HCT116 (cell line): Measurements from ENCODE around the gene FAM117A. TPM values are rescaled to one million over a fixed set of nuclear protein-coding genes. Genes with fewer than 3 reads are reported as not detected.

Experiments
- ATAC-seq: fragments of 200-7000 bp; cut with Tn5 transposase; 2 replicates; pipeline ENCODE4 v1.9.1; 2020; ENCODE audit warnings: mild to moderate bottlenecking, moderate library complexity
- BruUV-seq: library from RNA; stranded (reverse); fragments of 400-500 nt; replicated peaks from 2 replicates; lab custom pipeline; 2021; lab: Mats Ljungman, UMichigan
- CTCF ChIA-PET: fragments of 300-600 bp; sonication (Branson Sonifier 250); formaldehyde crosslinking; loops from one replicate; lab custom pipeline; 2021; ENCODE audit warnings: antibody characterized with exemption; lab: Charles Lee
- POLR2A ChIA-PET: fragments of 300-600, 350-600 bp; sonication (Branson Sonifier 250); formaldehyde crosslinking; loops from one replicate; lab custom pipeline; 2021; ENCODE audit warnings: antibody characterized with exemption; lab: Charles Lee
- RAD21 ChIA-PET, 2 experiments: fragments of 300-600 bp; sonication (Branson Sonifier 250); formaldehyde crosslinking; loops; one replicate each; lab custom pipeline; 2023; ENCODE audit warnings: low total read pairs in 2 of 2; ENCODE audit not compliant: uncharacterized antibody in 2 of 2, unreplicated experiment in 2 of 2, low non-redundant PET in 1 of 2; lab: Charles Lee
- DNase-seq: peaks from one replicate; pipeline ENCODE4 v3.0.0-alpha.2; 2010; ENCODE audit warnings: low read depth, low spot score
- H2AFZ ChIP-seq: fragments of 200-600 bp; shearing (Covaris generic), sonication (generic); 2 replicates; pipeline ENCODE4 v1.6.1; 2017; ENCODE audit warnings: low read depth, mixed run types, mixed read lengths, antibody characterized with exemption, low read length; ENCODE audit not compliant: poor library complexity, severe bottlenecking
- H3K27ac ChIP-seq: 2 replicates; pipeline ENCODE4 v1.5.1; 2012; ENCODE audit warnings: low read depth, low read length
- H3K27me3 ChIP-seq: fragments of 200-600 bp; sonication (generic); 2 replicates; pipeline ENCODE4 v1.6.1; 2016; ENCODE audit warnings: mixed run types, low read length, mixed read lengths; ENCODE audit not compliant: insufficient read depth
- H3K36me3 ChIP-seq, 2 experiments: fragments of 200-500 bp in 1 of 2; fragments of 200-600 bp in 1 of 2; sonication (Bioruptor generic) in 1 of 2; sonication (generic) in 1 of 2; 2 replicates each; pipeline versions ENCODE4 v1.5.1 to v1.6.1; 2014 to 2016; ENCODE audit warnings: low read length in 2 of 2, inconsistent platforms in 1 of 2, mixed read lengths in 1 of 2, mixed run types in 1 of 2; ENCODE audit not compliant: insufficient read depth in 2 of 2, control insufficient read depth in 1 of 2
- H3K4me1 ChIP-seq, 2 experiments: fragments of 200-600 bp in 1 of 2; sonication (generic) in 1 of 2; 2 replicates each; pipeline versions ENCODE4 v1.5.1 to v1.6.1; 2012 to 2017; ENCODE audit warnings: low read length in 2 of 2, inconsistent platforms in 1 of 2, mild to moderate bottlenecking in 1 of 2, mixed read lengths in 1 of 2, mixed run types in 1 of 2, moderate library complexity in 1 of 2; ENCODE audit not compliant: insufficient read depth in 2 of 2, control insufficient read depth in 1 of 2
- H3K4me2 ChIP-seq: fragments of 200-600 bp; sonication (generic); 2 replicates; pipeline ENCODE4 v1.6.1; 2017; ENCODE audit warnings: mixed run types, low read length, mixed read lengths
- H3K4me3 ChIP-seq, 2 experiments: fragments of 200-600 bp in 1 of 2; sonication (generic) in 1 of 2; replicated peaks in 1 of 2; 2 replicates each; pipeline ENCODE4 v1.5.1; 2011 to 2016; ENCODE audit warnings: low read length in 2 of 2, control low read depth in 1 of 2, low read depth in 1 of 2, mild to moderate bottlenecking in 1 of 2, mixed read lengths in 1 of 2, mixed run types in 1 of 2
- H3K79me2 ChIP-seq: fragments of 200-600 bp; sonication (generic); 2 replicates; pipeline ENCODE4 v1.6.1; 2017; ENCODE audit warnings: mild to moderate bottlenecking, mixed run types, low read length, moderate library complexity, mixed read lengths; ENCODE audit not compliant: insufficient read depth
- H3K9ac ChIP-seq: fragments of 200-600 bp; sonication (generic); 2 replicates; pipeline ENCODE4 v1.6.1; 2016; ENCODE audit warnings: low read length, mixed read lengths
- H3K9me2 ChIP-seq: fragments of 200-600 bp; sonication (generic), shearing (Covaris generic); 2 replicates; pipeline ENCODE4 v1.6.1; 2017; ENCODE audit warnings: mixed run types, mild to moderate bottlenecking, moderate library complexity; ENCODE audit not compliant: insufficient read depth
- H3K9me3 ChIP-seq, 2 experiments: fragments of 200-500 bp in 1 of 2; fragments of 200-600 bp in 1 of 2; sonication (Bioruptor generic) in 1 of 2; sonication (generic) in 1 of 2; 2 replicates each; pipeline ENCODE4 v1.6.1; 2014 to 2017; ENCODE audit warnings: low read length in 2 of 2, mixed read lengths in 2 of 2, inconsistent platforms in 1 of 2, low read depth in 1 of 2, mild to moderate bottlenecking in 1 of 2, mixed run types in 1 of 2, moderate library complexity in 1 of 2; ENCODE audit not compliant: control insufficient read depth in 1 of 2, insufficient read depth in 1 of 2
- H4K20me1 ChIP-seq: fragments of 200-600 bp; sonication (generic), shearing (Covaris generic); 2 replicates; pipeline ENCODE4 v1.6.1; 2017; ENCODE audit warnings: mixed run types, mild to moderate bottlenecking, moderate library complexity; ENCODE audit not compliant: insufficient read depth
- CEBPB ChIP-seq: IDR thresholded peaks from 2 replicates; pipeline ENCODE4 v1.6.1; 2012; ENCODE audit warnings: low read depth
- CTCF ChIP-seq, 3 experiments: fragments of 200-600 bp in 1 of 3; sonication (generic) in 1 of 3; IDR thresholded peaks in 2 of 3; conservative IDR thresholded peaks in 1 of 3; 2 replicates each; pipeline ENCODE4 v1.5.1; 2012 to 2017; ENCODE audit warnings: low read depth in 2 of 3, low read length in 2 of 3, antibody characterized with exemption in 1 of 3, borderline replicate concordance in 1 of 3, control low read depth in 1 of 3, mild to moderate bottlenecking in 1 of 3, mixed read lengths in 1 of 3, mixed run types in 1 of 3, moderate library complexity in 1 of 3; ENCODE audit not compliant: insufficient read depth in 1 of 3
- JUND ChIP-seq: IDR thresholded peaks from 2 replicates; pipeline ENCODE4 v1.6.1; 2012
- SIN3A ChIP-seq: IDR thresholded peaks from 2 replicates; pipeline ENCODE4 v1.6.1; 2012; ENCODE audit warnings: low read depth
- SRF ChIP-seq: IDR thresholded peaks from 2 replicates; pipeline ENCODE4 v1.6.1; 2012; ENCODE audit warnings: low read depth
- ZFX ChIP-seq: fragments of 450-650 bp; IDR thresholded peaks from 2 replicates; pipeline ENCODE4 v1.6.1; 2017
- ZNF274 ChIP-seq: fragments of 200-500 bp; sonication (Bioruptor generic); IDR thresholded peaks from 2 replicates; pipeline ENCODE4 v1.6.1; 2014; ENCODE audit warnings: mild to moderate bottlenecking, low read depth, low read length, inconsistent platforms
- intact Hi-C: fragments of 100-400 bp; cut with micrococcal nuclease; formaldehyde crosslinking; loops from 2 replicates; pipeline ENCODE4 v1.10.0; 2022
- total RNA-seq: library from RNA; stranded (reverse); gene quantifications from one replicate; pipeline ENCODE4 v1.2.1, GENCODE V29; 2021; ENCODE audit not compliant: unreplicated experiment

The FAM117A gene
- total RNA-seq, 1 experiment from 2014 or later = 12.8 TPM

- no peak for TF ChIP-seq JUND
- no peak for TF ChIP-seq CTCF (IDR thresholded peaks at IDR 0.05 in 2 of 3, conservative IDR thresholded peaks at IDR 0.05 in 1 of 3; ENCODE audit: borderline replicate concordance in 1 of 3, insufficient read depth in 1 of 3, low read depth in 2 of 3, low read length in 2 of 3)
- TF ChIP-seq CEBPB = no peak
- TF ChIP-seq ZFX = no peak
- no peak for TF ChIP-seq SIN3A
- TF ChIP-seq SRF = no peak
- no peak for TF ChIP-seq ZNF274
- ChIA-PET POLR2A (interaction anchor here (0.6 to 2.8 kb wide), 25 partner anchors 9 to 903 kb away, joined by 3 to 30 read pairs (median 5); partner anchors contain the start of genes KAT7, SLC35B1 and SPOP), CTCF (interaction anchor here (0.6 to 1.8 kb wide), 7 partner anchors 12 to 207 kb away, joined by 3 to 12 read pairs (median 4); partner anchors contain the start of genes KAT7 and SLC35B1), RAD21 (interaction anchor here in 1 of 2 experiments (0.7 kb wide), 2 partner anchors 9 to 297 kb away, joined by 3 to 4 read pairs; no protein-coding TSS in a partner anchor)
- no peaks in the 10 kb centered on the region for H3K9me3 ChIP-seq
- no peaks in the 10 kb centered on the region for H3K9me2 ChIP-seq
- no TSS peak for BruUV-seq
- H2AFZ ChIP-seq = peak overlapping the region; percentile 41
- no peak overlapping the region for H3K27ac ChIP-seq
- no peak overlapping the region for H3K9ac ChIP-seq
- H3K4me3 ChIP-seq = peak overlapping the region; percentile 20 to 31
- no peaks in the 10 kb centered on the region for H3K79me2 ChIP-seq
- H3K27me3 ChIP-seq = peaks cover 17% of the 10 kb centered on the region
- peaks cover 8 to 12% of the 10 kb centered on the region in 2 experiments for H3K4me1 ChIP-seq
- DNase-seq = no peak
- ATAC-seq = no peak
- H3K4me2 ChIP-seq = peak overlapping the region; percentile 76
- H4K20me1 ChIP-seq = no peaks in the 10 kb centered on the region
- intact Hi-C loops = no loop called here
- H3K36me3 ChIP-seq = no peaks in the 10 kb centered on the region
Observed at GRCh38 chr17:49764559-49765180, 739 bp upstream of the FAM117A start.
